ENCODE data around the gene UBTFL1.
A peak's percentile ranks its signal among the peaks of the same experiment; 100 is the strongest.

- no peak for TF ChIP-seq TAF1 (IDR thresholded peaks at IDR 0.05; ENCODE audit: low read depth)
- TF ChIP-seq REST (IDR thresholded peaks at IDR 0.05; ENCODE audit: borderline replicate concordance), result no peak
- TF ChIP-seq, protein P1, sequence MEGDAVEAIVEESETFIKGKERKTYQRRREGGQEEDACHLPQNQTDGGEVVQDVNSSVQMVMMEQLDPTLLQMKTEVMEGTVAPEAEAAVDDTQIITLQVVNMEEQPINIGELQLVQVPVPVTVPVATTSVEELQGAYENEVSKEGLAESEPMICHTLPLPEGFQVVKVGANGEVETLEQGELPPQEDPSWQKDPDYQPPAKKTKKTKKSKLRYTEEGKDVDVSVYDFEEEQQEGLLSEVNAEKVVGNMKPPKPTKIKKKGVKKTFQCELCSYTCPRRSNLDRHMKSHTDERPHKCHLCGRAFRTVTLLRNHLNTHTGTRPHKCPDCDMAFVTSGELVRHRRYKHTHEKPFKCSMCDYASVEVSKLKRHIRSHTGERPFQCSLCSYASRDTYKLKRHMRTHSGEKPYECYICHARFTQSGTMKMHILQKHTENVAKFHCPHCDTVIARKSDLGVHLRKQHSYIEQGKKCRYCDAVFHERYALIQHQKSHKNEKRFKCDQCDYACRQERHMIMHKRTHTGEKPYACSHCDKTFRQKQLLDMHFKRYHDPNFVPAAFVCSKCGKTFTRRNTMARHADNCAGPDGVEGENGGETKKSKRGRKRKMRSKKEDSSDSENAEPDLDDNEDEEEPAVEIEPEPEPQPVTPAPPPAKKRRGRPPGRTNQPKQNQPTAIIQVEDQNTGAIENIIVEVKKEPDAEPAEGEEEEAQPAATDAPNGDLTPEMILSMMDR (IDR thresholded peaks at IDR 0.05; ENCODE audit: poor library complexity, severe bottlenecking), result peak; percentile 68
- TF ChIP-seq EZH2 (IDR thresholded peaks at IDR 0.05; ENCODE audit: borderline replicate concordance, insufficient read depth, low read length, poor library complexity, severe bottlenecking), result no peak
- TF ChIP-seq POLR2AphosphoS5 (IDR thresholded peaks at IDR 0.05), result no peak
- TF ChIP-seq SMC3 (conservative IDR thresholded peaks at IDR 0.05; ENCODE audit: poor library complexity), result peak; percentile 73
- no peak for TF ChIP-seq MXI1 (conservative IDR thresholded peaks at IDR 0.05; ENCODE audit: poor library complexity, severe bottlenecking)
- peak; percentile 66 for TF ChIP-seq RAD21 (conservative IDR thresholded peaks at IDR 0.05)
Observed at GRCh38 chr11:90113541-90113940, 27.8 kb downstream of the UBTFL1 start.

All from neural cell (in vitro differentiated cells).